GM18508 (cell line): ENCODE measurements around the gene EXOC3L1.

Experiments
- ATAC-seq: cut with Tn5 transposase; IDR thresholded peaks from one replicate; pipeline ENCODE4 v1.9.1; 2021; ENCODE audit warnings: moderate number of reproducible peaks; ENCODE audit not compliant: insufficient read depth, unreplicated experiment

Gene EXOC3L1

DNA sequence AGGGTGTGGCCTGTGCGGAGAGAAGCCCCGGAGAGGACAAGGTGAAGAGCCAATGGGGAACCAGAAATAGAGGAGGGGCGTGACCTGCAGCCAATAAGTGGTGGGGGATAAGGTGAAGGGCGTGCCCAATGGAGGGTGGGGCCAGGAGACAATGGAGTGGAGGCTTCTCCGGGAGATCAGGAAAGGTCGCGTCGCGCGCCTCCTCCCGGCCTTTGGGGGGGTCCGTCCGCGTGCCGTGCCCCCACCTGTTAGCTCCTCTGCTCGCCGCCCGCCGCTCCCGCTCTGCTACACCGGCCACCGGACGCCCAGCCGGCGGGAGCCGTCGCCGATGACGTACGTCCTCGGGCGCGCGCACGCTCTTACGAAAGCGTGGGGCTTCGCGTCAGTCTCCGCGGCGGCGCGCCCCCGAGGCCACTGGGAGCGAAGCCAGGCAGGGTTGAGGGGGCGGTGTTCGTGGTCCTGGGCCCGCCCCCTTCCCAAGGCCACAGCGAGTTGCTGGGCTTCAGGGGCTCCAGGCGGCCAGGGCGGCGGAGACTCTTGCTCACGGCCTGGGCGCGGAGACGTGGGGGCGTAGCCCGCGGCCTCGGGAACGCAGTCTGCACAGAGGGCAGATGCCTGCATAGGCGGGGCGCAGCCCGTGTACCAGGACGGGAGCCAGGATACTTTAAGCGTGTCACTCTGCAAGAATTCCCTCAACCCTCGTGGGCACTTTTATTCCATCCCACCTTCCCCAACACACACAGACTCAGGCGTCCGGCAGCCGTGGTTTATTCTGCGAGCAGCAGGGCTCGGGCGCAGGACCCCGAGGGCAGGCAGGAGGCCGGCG is 6.1 kb downstream of the EXOC3L1 start, which contains the start of gene MATCAP1:
TSS of gene MATCAP1 (minus strand) at position 337 of the 826 bp plus-strand sequence. CDS start 3,353 bp downstream, outside the sequence.
- peak; percentile 81 for ATAC-seq

DNA sequence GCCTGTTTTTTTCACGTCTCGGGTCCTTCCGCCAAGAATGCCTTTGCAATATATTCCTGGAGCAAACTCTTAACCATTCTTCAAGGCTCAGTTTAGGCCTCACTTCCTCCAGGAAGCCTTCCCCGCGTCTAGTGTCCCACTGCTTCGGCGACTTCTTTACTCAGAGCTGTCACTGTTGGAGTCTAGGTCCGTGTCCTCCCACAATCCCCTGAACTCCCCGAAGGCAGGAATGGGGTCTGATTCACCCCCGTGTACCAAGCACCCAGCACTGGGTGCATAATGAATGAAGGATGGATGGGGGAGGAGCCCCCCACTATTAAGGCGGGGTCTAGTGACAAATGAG is 6.7 kb downstream of the EXOC3L1 start:
- ATAC-seq, result no peak

DNA sequence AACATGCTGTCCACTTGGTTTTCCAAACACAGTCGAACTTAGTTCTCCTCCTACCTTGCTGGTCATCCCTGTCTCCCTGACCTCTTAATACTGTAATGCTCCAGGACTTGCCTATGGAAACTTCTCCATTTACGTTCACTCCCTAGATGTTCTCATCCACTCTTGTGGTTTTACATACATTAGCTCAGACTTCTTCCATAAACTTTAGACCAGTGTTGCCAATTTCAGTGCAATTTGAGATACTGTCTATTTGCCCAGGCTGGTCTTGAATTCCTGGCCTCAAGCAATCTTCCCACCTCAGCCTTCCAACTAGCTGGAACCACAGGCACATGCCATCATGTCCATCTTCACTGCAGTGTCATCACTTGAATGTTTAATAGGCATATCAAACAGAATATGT is 7.6 kb downstream of the EXOC3L1 start:
- no peak for ATAC-seq

DNA sequence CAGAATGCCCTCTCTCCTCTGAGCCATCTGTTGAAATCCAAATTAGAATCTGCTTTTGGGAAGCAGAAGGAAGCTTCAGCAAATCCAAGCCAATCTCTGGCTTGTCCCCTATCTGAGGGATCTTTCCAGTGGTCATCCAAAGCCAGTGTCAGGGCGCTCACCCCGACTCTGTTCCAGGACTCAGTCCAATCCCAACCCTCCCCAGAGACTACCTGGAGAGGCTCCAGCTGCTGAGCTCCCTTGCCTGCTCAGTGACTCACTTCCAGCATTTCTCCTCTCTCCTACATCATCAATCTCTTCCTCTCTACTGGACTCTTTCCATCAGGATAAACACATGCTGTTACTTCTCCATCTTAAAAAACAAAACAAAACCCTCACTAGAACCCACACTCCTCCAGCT is 8.6 kb downstream of the EXOC3L1 start:
- no peak for ATAC-seq

- ATAC-seq, result no peak
Observed at GRCh38 chr16:67180166-67180565, 9.8 kb downstream of the EXOC3L1 start.

DNA sequence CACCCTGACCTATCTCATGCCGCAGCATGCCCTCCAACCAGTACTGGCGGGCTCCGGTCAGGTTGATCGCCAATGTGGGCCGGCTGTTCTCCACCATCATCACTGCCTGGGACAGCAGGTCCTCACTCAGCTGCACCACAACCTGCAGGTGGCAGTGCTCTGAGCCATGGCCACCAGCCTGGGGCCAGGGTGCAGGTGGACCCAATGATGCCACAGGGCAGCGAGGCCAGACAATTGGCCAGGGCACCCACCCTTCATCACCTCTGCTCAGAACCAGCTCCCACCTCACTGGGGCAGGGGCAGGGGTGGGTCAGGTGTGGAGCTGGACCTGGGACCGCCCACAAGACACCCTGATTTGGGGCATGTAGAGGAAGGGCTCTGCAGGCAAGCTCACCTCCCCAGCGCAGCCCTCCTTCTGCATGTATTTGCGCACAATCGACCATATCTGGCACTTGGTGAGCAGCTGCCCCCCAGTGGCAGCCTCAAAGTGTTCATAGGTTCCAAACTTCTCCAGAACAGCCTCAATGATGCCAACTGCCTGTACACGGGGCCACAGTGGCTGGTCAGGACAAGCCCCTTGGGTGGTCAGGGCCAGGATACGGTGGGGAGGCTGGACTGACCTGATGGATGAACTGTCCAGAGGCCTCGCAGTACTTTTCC is 10.4 kb downstream of the EXOC3L1 start:
- ATAC-seq, result no peak

GRCh38 chr16:67177743-67178699 is 11.9 kb downstream of the EXOC3L1 start:
- no peak for ATAC-seq

GRCh38 chr16:67176662-67177061 is 13.3 kb downstream of the EXOC3L1 start:
- ATAC-seq, result no peak

- ATAC-seq, result no peak
Observed at GRCh38 chr16:67174706-67175231, 15.2 kb downstream of the EXOC3L1 start.

DNA sequence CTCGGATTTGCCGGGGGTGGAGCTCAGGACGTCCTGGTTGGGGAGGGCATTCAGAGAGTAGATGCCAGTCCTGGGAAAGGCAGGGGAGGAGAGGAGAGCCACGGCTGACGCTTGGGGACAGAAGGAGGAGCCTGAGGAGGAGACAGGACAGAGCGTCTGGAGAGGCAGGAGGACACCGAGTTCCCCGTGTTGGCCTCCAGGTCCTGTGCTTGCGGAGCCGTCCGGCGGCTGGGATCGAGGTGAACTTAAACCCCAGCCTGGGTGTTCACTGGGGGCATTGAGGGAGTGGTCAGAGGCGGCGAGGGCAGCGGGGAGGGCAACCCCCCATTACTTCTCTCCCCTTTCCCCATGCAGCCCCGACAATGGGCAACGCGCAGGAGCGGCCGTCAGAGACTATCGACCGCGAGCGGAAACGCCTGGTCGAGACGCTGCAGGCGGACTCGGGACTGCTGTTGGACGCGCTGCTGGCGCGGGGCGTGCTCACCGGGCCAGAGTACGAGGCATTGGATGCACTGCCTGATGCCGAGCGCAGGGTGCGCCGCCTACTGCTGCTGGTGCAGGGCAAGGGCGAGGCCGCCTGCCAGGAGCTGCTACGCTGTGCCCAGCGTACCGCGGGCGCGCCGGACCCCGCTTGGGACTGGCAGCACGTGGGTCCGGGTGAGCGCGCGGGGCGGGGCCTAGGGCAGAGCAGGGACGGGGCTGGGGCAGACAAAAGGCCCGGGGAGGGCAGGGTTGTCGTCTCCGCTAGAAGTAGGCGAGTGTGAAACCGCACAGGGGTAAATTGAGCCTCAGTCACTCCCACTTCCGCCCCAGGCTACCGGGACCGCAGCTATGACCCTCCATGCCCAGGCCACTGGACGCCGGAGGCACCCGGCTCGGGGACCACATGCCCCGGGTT is 15.9 kb downstream of the EXOC3L1 start:
- no peak for ATAC-seq

DNA sequence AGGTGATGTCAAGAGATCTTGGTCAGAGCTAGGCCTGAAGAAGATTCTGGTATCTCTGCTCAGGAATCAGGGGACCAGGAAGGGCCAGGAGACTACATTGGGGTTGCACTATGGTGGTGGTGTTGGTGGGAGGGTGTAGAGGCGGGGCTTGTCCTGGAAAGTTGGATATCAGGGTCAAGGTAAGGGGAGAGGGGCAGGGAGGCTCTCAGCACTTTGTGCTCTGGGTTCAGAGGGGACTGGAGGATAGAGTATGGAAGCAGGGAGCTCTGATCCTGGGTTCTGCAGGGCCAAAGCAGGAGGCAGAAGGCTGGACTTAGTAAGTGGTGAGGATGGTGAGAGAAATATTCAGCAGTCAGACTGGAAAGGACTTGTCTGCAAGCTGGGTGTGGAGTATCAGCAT is 16.6 kb downstream of the EXOC3L1 start:
- no peak for ATAC-seq

DNA sequence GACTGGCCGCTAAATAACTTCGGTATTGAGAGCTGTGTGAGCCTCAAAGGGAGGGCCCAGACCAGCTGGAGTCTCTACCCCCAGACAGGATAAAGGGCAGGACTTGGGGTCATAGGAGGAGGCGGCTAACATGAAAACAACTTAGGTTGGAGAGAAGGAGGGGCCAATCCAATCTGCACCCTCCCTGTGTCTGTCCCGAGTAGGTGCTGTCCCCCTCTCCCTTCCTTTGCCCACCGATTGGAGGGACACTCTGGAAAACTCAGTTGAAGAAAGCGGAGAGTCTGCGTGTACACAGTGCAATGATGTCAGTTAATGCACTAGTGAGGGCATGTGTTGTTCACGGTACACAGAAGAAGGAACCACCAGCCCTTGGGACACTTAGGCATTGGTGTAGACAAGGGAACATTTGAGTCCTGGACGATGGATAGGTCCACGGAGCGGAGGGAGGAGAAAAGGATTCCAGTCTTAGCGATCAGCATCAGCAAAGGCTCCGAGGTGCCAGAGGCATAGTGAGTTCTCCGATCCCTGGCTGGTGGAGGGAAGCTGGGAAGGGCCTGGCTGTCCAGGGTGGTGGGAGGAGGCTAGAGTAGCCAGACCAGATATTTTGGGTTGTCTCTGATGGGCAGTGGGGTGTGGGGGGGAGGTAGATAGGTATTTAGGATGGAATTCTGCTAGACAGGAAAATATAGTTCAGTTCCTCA is 18.8 kb downstream of the EXOC3L1 start:
- no peak for ATAC-seq

GRCh38 chr16:67170168-67170948 is 19.6 kb downstream of the EXOC3L1 start, which contains the start of gene NOL3:
Gene NOL3 (plus strand): TSS chr16:67170538.
- no peak for ATAC-seq

GRCh38 chr16:67169642-67170167 is 20.2 kb downstream of the EXOC3L1 start:
- ATAC-seq, result no peak

DNA sequence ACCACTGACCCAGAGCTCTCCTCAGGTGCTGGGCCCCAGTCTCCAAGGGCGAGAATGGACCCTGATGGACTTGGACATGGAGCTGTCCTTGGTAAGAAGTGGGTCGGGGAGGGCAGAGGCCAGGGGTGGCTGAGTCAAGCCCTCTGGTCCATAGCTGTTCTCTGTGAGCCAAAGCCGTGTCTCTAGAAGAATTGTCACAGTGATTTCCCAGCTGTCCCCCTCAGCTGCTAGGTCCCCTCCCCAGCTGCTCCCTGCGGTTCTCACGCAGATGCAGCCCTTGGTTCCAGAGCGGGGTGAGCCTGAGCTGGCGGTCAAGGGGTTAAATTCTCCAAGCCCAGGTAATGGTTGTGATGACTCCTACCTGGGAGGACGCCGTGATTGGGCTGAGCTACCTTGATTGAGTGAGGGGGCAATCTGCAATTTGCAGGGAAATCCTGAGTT is 20.9 kb downstream of the EXOC3L1 start:
- ATAC-seq, result no peak

- ATAC-seq, result no peak
Observed at GRCh38 chr16:67167588-67167987, 22.3 kb downstream of the EXOC3L1 start.

DNA sequence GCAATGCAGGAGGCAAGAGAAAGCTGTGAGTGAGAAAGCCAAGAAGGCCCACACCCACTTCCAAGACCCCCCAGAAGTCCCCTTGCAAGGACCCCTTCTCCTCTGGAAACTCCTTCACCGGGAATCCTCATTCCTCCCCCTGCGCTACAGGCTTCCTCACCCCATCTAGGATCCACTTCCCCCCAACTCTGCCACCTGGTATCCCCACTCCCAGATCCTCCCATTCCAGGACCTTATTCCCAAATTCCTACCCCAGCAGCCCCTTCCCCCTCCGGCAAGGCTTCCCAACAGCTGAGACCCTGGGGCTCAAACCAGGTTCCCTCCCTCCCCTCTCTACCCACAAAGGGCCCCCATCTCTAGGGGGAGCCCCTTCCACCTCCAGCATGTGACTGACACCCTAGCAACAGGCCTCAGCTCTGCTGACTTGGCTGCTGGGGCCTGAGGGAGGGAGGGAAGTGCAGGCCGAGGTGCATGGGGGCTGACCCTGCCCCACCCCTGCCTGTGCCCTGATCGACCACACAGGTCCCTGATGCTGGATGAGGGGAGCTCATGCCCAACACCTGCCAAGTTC is 23.3 kb downstream of the EXOC3L1 start:
- no peak for ATAC-seq
